Fibroblast of lung (primary cell): ENCODE data around the gene WSB1.

ENCODE experiments used
- EZH2 ChIP-seq: IDR thresholded peaks from 2 replicates; pipeline ENCODE4 v1.5.1; 2012; ENCODE audit warnings: low read length, control low read depth, mild to moderate bottlenecking; ENCODE audit errors: missing control alignments
- TF ChIP-seq, protein P1 (sequence below), 2 donors: IDR thresholded peaks in 1 of 2; conservative IDR thresholded peaks in 1 of 2; 1 replicate in 1 of 2; 2 replicates in 1 of 2; pipeline ENCODE4 v1.5.1; 2011 to 2012; ENCODE audit warnings: low read length in 2 of 2, control low read depth in 1 of 2, inconsistent platforms in 1 of 2, low read depth in 1 of 2, mild to moderate bottlenecking in 1 of 2

DNA sequence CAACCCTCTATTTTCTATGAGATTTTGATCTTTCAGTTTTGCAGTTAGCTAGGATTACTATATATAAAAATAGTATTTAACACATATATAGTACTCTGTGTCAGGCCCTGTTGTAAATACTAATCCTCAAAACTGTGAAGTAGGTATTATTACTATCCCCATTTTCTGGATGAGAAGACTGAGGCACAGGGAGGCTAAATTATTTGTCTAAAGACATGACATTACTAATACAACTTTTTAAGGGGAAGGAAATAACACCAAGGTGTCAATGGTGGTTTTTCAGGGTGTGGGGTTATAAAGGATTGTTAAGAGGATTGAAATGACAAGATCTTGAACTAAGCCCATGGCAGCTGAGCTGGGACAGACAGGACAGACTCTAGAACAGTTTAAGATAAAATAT is 4.1 kb upstream of the WSB1 start:
- TF ChIP-seq, protein P1, sequence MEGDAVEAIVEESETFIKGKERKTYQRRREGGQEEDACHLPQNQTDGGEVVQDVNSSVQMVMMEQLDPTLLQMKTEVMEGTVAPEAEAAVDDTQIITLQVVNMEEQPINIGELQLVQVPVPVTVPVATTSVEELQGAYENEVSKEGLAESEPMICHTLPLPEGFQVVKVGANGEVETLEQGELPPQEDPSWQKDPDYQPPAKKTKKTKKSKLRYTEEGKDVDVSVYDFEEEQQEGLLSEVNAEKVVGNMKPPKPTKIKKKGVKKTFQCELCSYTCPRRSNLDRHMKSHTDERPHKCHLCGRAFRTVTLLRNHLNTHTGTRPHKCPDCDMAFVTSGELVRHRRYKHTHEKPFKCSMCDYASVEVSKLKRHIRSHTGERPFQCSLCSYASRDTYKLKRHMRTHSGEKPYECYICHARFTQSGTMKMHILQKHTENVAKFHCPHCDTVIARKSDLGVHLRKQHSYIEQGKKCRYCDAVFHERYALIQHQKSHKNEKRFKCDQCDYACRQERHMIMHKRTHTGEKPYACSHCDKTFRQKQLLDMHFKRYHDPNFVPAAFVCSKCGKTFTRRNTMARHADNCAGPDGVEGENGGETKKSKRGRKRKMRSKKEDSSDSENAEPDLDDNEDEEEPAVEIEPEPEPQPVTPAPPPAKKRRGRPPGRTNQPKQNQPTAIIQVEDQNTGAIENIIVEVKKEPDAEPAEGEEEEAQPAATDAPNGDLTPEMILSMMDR (conservative IDR thresholded peaks at IDR 0.05 in 1 of 2, IDR thresholded peaks at IDR 0.05 in 1 of 2; ENCODE audit: low read depth in 1 of 2, low read length in 2 of 2) = no peak
- no peak for TF ChIP-seq EZH2
